Upper lobe of right lung (tissue), 1 donor: ENCODE results near the gene CGB2. TPM values are rescaled to one million over a fixed set of nuclear protein-coding genes. Genes with fewer than 3 reads are reported as not detected.

Experiments used
- ATAC-seq: fragments of 200-7000 bp; cut with Tn5 transposase; one replicate; pipeline ENCODE4 v1.9.1; 2020; ENCODE audit warnings: mild to moderate bottlenecking, moderate library complexity
- DNase-seq: peaks from one replicate; pipeline ENCODE4 v3.0.0-alpha.2; 2020
- H3K27ac ChIP-seq: fragments of 200-600 bp; one replicate; pipeline ENCODE4 v1.8.0; 2022
- H3K27me3 ChIP-seq: fragments of 200-600 bp; one replicate; pipeline ENCODE4 v1.8.0; 2022; ENCODE audit warnings: mild to moderate bottlenecking
- H3K36me3 ChIP-seq: fragments of 200-600 bp; one replicate; pipeline ENCODE4 v1.8.0; 2022
- H3K4me1 ChIP-seq: fragments of 200-600 bp; one replicate; pipeline ENCODE4 v1.8.0; 2022
- H3K4me3 ChIP-seq: fragments of 200-600 bp; one replicate; pipeline ENCODE4 v1.8.0; 2022; ENCODE audit warnings: mild to moderate bottlenecking
- H3K9me3 ChIP-seq: fragments of 200-600 bp; one replicate; pipeline ENCODE4 v1.8.0; 2022
- CTCF ChIP-seq: fragments of 200-600 bp; IDR thresholded peaks from one replicate; pipeline ENCODE4 v1.8.0; 2022; ENCODE audit warnings: antibody characterized with exemption
- intact Hi-C: fragments of 100-400 bp; cut with DNase I; formaldehyde crosslinking; loops from one replicate; pipeline ENCODE4 v1.11.0; 2022
- total RNA-seq: library from RNA; stranded (reverse); fragmentation: NEBNext Ultra II Directional; extraction: Animal tissue kit (Norgen Biotek cat#: 25700); gene quantifications from one replicate; pipeline ENCODE4 v1.2.1, GENCODE V29; 2021
- donor health status: DM: no; HTN: yes; CAD: no; lungs with severe emphysema.

Gene CGB2
- total RNA-seq, 1 donor from 2014 or later: not detected

- no peak for DNase-seq
- H3K4me1 ChIP-seq: peaks cover 12% of the 10 kb centered on the region
- no peak for TF ChIP-seq CTCF
- peaks cover 40% of the 10 kb centered on the region for H3K36me3 ChIP-seq
- H3K27ac ChIP-seq: no peak overlapping the region
- no peak for ATAC-seq
- H3K9me3 ChIP-seq: no peaks in the 10 kb centered on the region
- H3K27me3 ChIP-seq: no peaks in the 10 kb centered on the region
- H3K4me3 ChIP-seq: no peak overlapping the region
- intact Hi-C loops: no loop called here
Measured at GRCh38 chr19:48988860-48989259, 42.8 kb upstream of the CGB2 start.

- H3K4me3 ChIP-seq: no peak overlapping the region
- intact Hi-C loops: no loop called here
Measured at GRCh38 chr19:48989701-48990291, 41.9 kb upstream of the CGB2 start.

GRCh38 chr19:48990400-48990799 is 41.3 kb upstream of the CGB2 start:
- no peak for ATAC-seq
- DNase-seq: no peak
- H3K27me3 ChIP-seq: no peaks in the 10 kb centered on the region
- no peaks in the 10 kb centered on the region for H3K9me3 ChIP-seq
- H3K27ac ChIP-seq: no peak overlapping the region
- intact Hi-C loops: no loop called here
- no peak for TF ChIP-seq CTCF
- H3K4me3 ChIP-seq: no peak overlapping the region
- H3K4me1 ChIP-seq: peaks cover 20% of the 10 kb centered on the region
- H3K36me3 ChIP-seq: peaks cover 24% of the 10 kb centered on the region

More at GRCh38 chr19:48989701-48990291, 41.9 kb upstream of the CGB2 start:
- no peaks in the 10 kb centered on the region for H3K9me3 ChIP-seq
- H3K4me1 ChIP-seq: peaks cover 20% of the 10 kb centered on the region
- H3K36me3 ChIP-seq: peaks cover 30% of the 10 kb centered on the region
- no peak for TF ChIP-seq CTCF
- no peak for DNase-seq
- ATAC-seq: no peak
- H3K27me3 ChIP-seq: no peaks in the 10 kb centered on the region
- H3K27ac ChIP-seq: no peak overlapping the region

GRCh38 chr19:48991011-48991609 is 40.6 kb upstream of the CGB2 start:
- TF ChIP-seq CTCF: no peak
- H3K4me1 ChIP-seq: peaks cover 20% of the 10 kb centered on the region

GRCh38 chr19:48991873-48992580 is 39.7 kb upstream of the CGB2 start:
- no peak for DNase-seq
- peaks cover 20% of the 10 kb centered on the region for H3K4me1 ChIP-seq
- peak overlapping the region; percentile 95 for H3K27ac ChIP-seq
- no peaks in the 10 kb centered on the region for H3K9me3 ChIP-seq
- peak overlapping the region; percentile 80 for H3K4me3 ChIP-seq
- TF ChIP-seq CTCF: no peak
- peaks cover 11% of the 10 kb centered on the region for H3K36me3 ChIP-seq
- intact Hi-C loops: no loop called here
- no peaks in the 10 kb centered on the region for H3K27me3 ChIP-seq
- peak; percentile 53 for ATAC-seq

More at GRCh38 chr19:48991011-48991609, 40.6 kb upstream of the CGB2 start:
- H3K27ac ChIP-seq: peak overlapping the region; percentile 95
- ATAC-seq (no peak), DNase-seq (no peak)
- no peak overlapping the region for H3K4me3 ChIP-seq
- no peaks in the 10 kb centered on the region for H3K27me3 ChIP-seq
- intact Hi-C loops: no loop called here
- H3K36me3 ChIP-seq: peaks cover 18% of the 10 kb centered on the region
- H3K9me3 ChIP-seq: no peaks in the 10 kb centered on the region
